ENCODE data around the gene EXOC6. TPM values are rescaled to one million over a fixed set of nuclear protein-coding genes. Genes with fewer than 3 reads are reported as not detected.

EXOC6 gene
- total RNA-seq, 1 donor from 2014 or later = 9.0 TPM

GRCh38 chr10:93063144-93063976 is 215.0 kb downstream of the EXOC6 start:
- Mint-ChIP-seq H3K27me3 (peaks cover 78% of the 10 kb centered on the region), H3K4me3 (peak overlapping the region; percentile 63), H3K27ac (no peak overlapping the region), H3K36me3 (peaks cover 17% of the 10 kb centered on the region), H3K4me1 (ENCODE audit: unreplicated experiment) (peaks cover 10% of the 10 kb centered on the region), H3K9me3 (no peaks in the 10 kb centered on the region)
- TF ChIP-seq CTCF (conservative IDR thresholded peaks at IDR 0.05) = no peak
- no peak for DNase-seq (ENCODE audit: extremely low spot score, unreplicated experiment)

- Mint-ChIP-seq H3K27me3 (peaks cover 81% of the 10 kb centered on the region), H3K4me1 (ENCODE audit: unreplicated experiment) (peaks cover 15% of the 10 kb centered on the region), H3K36me3 (peaks cover 12% of the 10 kb centered on the region), H3K27ac (no peak overlapping the region), H3K4me3 (no peak overlapping the region), H3K9me3 (no peaks in the 10 kb centered on the region)
- no peak for DNase-seq (ENCODE audit: extremely low spot score, unreplicated experiment)
- TF ChIP-seq CTCF (conservative IDR thresholded peaks at IDR 0.05) = no peak
Measured at GRCh38 chr10:93063977-93064660, 215.8 kb downstream of the EXOC6 start.

GRCh38 chr10:93064874-93065660 is 216.7 kb downstream of the EXOC6 start:
- H3K27me3 Mint-ChIP-seq = peaks cover 81% of the 10 kb centered on the region
- no peak for TF ChIP-seq CTCF (conservative IDR thresholded peaks at IDR 0.05)
- no peak overlapping the region for H3K27ac Mint-ChIP-seq
- H3K4me3 Mint-ChIP-seq = peak overlapping the region; percentile 70
- H3K9me3 Mint-ChIP-seq = no peaks in the 10 kb centered on the region
- H3K4me1 Mint-ChIP-seq (ENCODE audit: unreplicated experiment) = peaks cover 15% of the 10 kb centered on the region
- H3K36me3 Mint-ChIP-seq = peaks cover 6% of the 10 kb centered on the region
- no peak for DNase-seq (ENCODE audit: extremely low spot score, unreplicated experiment)

- TF ChIP-seq CTCF (conservative IDR thresholded peaks at IDR 0.05) = no peak
- H3K4me3 Mint-ChIP-seq = peak overlapping the region; percentile 70
- H3K4me1 Mint-ChIP-seq (ENCODE audit: unreplicated experiment) = peaks cover 19% of the 10 kb centered on the region
- no peaks in the 10 kb centered on the region for H3K9me3 Mint-ChIP-seq
- no peak for DNase-seq (ENCODE audit: extremely low spot score, unreplicated experiment)
- H3K36me3 Mint-ChIP-seq = peaks cover 5% of the 10 kb centered on the region
- no peak overlapping the region for H3K27ac Mint-ChIP-seq
- peaks cover 84% of the 10 kb centered on the region for H3K27me3 Mint-ChIP-seq
Measured at GRCh38 chr10:93065675-93066543, 217.6 kb downstream of the EXOC6 start.

- Mint-ChIP-seq H3K9me3 (no peaks in the 10 kb centered on the region), H3K4me1 (ENCODE audit: unreplicated experiment) (peaks cover 23% of the 10 kb centered on the region), H3K36me3 (peaks cover 5% of the 10 kb centered on the region), H3K4me3 (no peak overlapping the region), H3K27me3 (peaks cover 88% of the 10 kb centered on the region), H3K27ac (no peak overlapping the region)
- no peak for TF ChIP-seq CTCF (conservative IDR thresholded peaks at IDR 0.05)
- DNase-seq (ENCODE audit: extremely low spot score, unreplicated experiment) = no peak
Measured at GRCh38 chr10:93066544-93066913, 218.2 kb downstream of the EXOC6 start.
